DND-41 (cell line): ENCODE results near the gene ZBTB11.
"Not testable (repeated sequence)": the region's sequence is repeated elsewhere in the genome, so short reads cannot be mapped to it uniquely, and the experiment has no call there.

Source experiments
- ATAC-seq: fragments of 200-7000 bp; cut with Tn5 transposase; 3 replicates; pipeline ENCODE4 v1.9.1; 2021; ENCODE audit warnings: low read depth; ENCODE audit not compliant: insufficient read depth
- DNase-seq: peaks from one replicate; pipeline ENCODE4 v3.0.0-alpha.2; 2020
- H2AFZ ChIP-seq: 2 replicates; pipeline ENCODE4 v1.6.0; 2012; ENCODE audit warnings: low read depth, low read length
- H3K27ac ChIP-seq: 2 replicates; pipeline ENCODE4 v1.5.1; 2012; ENCODE audit warnings: low read length, inconsistent platforms
- H3K27me3 ChIP-seq: fragments of 200-600 bp; sonication (generic); 2 replicates; pipeline ENCODE4 v1.6.0; 2012; ENCODE audit warnings: low read length, mild to moderate bottlenecking, inconsistent platforms; ENCODE audit not compliant: insufficient read depth, poor library complexity
- H3K36me3 ChIP-seq: 2 replicates; pipeline ENCODE4 v1.5.1; 2012; ENCODE audit warnings: low read length, inconsistent platforms; ENCODE audit not compliant: insufficient read depth
- H3K4me1 ChIP-seq: 2 replicates; pipeline ENCODE4 v1.5.1; 2012; ENCODE audit warnings: mild to moderate bottlenecking, low read length; ENCODE audit not compliant: insufficient read depth
- H3K4me2 ChIP-seq: 2 replicates; pipeline ENCODE4 v1.6.0; 2012; ENCODE audit warnings: mild to moderate bottlenecking, moderate library complexity, low read length, inconsistent platforms; ENCODE audit not compliant: insufficient read depth
- H3K4me3 ChIP-seq, 2 experiments: fragments of 200-600 bp in 1 of 2; shearing (Covaris generic) in 1 of 2; 2 replicates each; pipeline ENCODE4 v1.5.1; 2012 to 2016; ENCODE audit warnings: inconsistent platforms in 2 of 2, low read length in 2 of 2, mild to moderate bottlenecking in 2 of 2, low read depth in 1 of 2, moderate library complexity in 1 of 2
- H3K79me2 ChIP-seq: 2 replicates; pipeline ENCODE4 v1.6.0; 2012; ENCODE audit warnings: low read length, inconsistent platforms; ENCODE audit not compliant: insufficient read depth
- H3K9ac ChIP-seq: 2 replicates; pipeline ENCODE4 v1.6.0; 2012; ENCODE audit warnings: low read depth, mild to moderate bottlenecking, inconsistent platforms, low read length, moderate library complexity
- H3K9me3 ChIP-seq: 2 replicates; pipeline ENCODE4 v1.5.1; 2012; ENCODE audit warnings: low read length, moderate library complexity, mild to moderate bottlenecking, inconsistent platforms; ENCODE audit not compliant: insufficient read depth, severe bottlenecking
- H4K20me1 ChIP-seq: 2 replicates; pipeline ENCODE4 v1.6.0; 2012; ENCODE audit warnings: low read length; ENCODE audit not compliant: insufficient read depth
- EZH2 ChIP-seq: IDR thresholded peaks from 3 replicates; pipeline ENCODE4 v1.6.1; 2012; ENCODE audit warnings: borderline replicate concordance, low read depth, mild to moderate bottlenecking, moderate library complexity, low read length, inconsistent platforms; ENCODE audit not compliant: severe bottlenecking
- TF ChIP-seq, protein P1 (sequence below): IDR thresholded peaks from 2 replicates; pipeline ENCODE4 v1.5.1; 2012; ENCODE audit warnings: borderline replicate concordance, low read length, moderate library complexity, mild to moderate bottlenecking; ENCODE audit not compliant: poor library complexity, severe bottlenecking; ENCODE audit errors: extremely low read depth

The ZBTB11 gene

DNA sequence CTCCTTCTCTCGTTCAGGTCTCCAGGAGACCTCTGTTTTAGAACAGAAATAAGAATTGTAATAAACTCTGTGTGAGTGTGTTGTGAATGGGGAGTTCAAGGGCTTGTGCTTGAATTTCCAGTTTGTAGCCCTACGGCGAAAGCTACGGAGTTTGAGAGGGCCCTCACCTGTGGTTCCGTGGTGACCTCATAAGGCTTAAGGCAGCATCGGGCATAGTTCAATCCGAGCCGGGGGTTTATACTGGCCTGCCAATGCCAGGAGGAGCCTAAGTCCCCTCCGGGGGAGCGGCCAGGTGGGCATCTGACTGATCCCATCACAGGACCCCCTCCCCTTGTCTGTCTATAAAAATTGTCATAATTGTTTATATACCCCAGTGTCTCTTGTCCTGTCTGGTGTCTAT lies 43.7 kb downstream of the ZBTB11 start:
- no peak overlapping the region for H2AFZ ChIP-seq

DNA sequence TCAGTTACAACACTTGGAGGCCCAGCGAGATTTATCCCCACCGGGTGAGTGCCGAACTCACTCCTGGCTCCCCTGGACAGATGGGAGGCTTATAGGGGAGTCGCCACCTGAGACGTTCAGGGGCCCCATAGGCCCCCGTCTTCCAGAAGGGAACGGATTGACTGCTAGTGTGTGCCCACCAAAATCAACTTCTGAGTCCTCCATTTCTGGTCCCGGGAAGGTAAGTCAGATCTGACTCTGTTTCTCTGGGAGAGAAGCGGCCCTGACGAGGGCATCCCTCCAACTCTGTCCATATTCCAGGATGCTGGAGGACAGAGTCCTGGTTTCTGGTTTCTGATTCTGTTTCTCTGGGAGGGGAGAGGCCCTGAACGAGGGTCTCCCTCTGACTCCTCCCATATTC lies 44.3 kb downstream of the ZBTB11 start:
- H3K27me3 ChIP-seq = no peaks in the 10 kb centered on the region
- H3K79me2 ChIP-seq = no peaks in the 10 kb centered on the region
- H3K27ac ChIP-seq = no peak overlapping the region
- H3K9me3 ChIP-seq = no peaks in the 10 kb centered on the region
- DNase-seq (no peak), ATAC-seq (no peak)
- H4K20me1 ChIP-seq = no peaks in the 10 kb centered on the region
- H3K4me2 ChIP-seq = no peak overlapping the region
- no peak overlapping the region for H3K4me3 ChIP-seq
- TF ChIP-seq, protein P1, sequence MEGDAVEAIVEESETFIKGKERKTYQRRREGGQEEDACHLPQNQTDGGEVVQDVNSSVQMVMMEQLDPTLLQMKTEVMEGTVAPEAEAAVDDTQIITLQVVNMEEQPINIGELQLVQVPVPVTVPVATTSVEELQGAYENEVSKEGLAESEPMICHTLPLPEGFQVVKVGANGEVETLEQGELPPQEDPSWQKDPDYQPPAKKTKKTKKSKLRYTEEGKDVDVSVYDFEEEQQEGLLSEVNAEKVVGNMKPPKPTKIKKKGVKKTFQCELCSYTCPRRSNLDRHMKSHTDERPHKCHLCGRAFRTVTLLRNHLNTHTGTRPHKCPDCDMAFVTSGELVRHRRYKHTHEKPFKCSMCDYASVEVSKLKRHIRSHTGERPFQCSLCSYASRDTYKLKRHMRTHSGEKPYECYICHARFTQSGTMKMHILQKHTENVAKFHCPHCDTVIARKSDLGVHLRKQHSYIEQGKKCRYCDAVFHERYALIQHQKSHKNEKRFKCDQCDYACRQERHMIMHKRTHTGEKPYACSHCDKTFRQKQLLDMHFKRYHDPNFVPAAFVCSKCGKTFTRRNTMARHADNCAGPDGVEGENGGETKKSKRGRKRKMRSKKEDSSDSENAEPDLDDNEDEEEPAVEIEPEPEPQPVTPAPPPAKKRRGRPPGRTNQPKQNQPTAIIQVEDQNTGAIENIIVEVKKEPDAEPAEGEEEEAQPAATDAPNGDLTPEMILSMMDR = no peak
- TF ChIP-seq EZH2 = no peak
- no peak overlapping the region for H2AFZ ChIP-seq
- no peaks in the 10 kb centered on the region for H3K36me3 ChIP-seq
- no peak overlapping the region for H3K9ac ChIP-seq
- H3K4me1 ChIP-seq = no peaks in the 10 kb centered on the region

More for the DNA sequence above, 43.7 kb downstream of the ZBTB11 start:
- H3K27ac ChIP-seq = no peak overlapping the region
- no peaks in the 10 kb centered on the region for H3K27me3 ChIP-seq
- no peaks in the 10 kb centered on the region for H3K79me2 ChIP-seq
- ATAC-seq = no peak
- H4K20me1 ChIP-seq = no peaks in the 10 kb centered on the region
- no peaks in the 10 kb centered on the region for H3K36me3 ChIP-seq
- H3K9ac ChIP-seq = no peak overlapping the region
- no peak overlapping the region for H3K4me3 ChIP-seq
- H3K4me2 ChIP-seq = no peak overlapping the region
- H3K9me3 ChIP-seq = no peaks in the 10 kb centered on the region
- TF ChIP-seq, protein P1 = no peak
- no peak for DNase-seq
- no peaks in the 10 kb centered on the region for H3K4me1 ChIP-seq

DNA sequence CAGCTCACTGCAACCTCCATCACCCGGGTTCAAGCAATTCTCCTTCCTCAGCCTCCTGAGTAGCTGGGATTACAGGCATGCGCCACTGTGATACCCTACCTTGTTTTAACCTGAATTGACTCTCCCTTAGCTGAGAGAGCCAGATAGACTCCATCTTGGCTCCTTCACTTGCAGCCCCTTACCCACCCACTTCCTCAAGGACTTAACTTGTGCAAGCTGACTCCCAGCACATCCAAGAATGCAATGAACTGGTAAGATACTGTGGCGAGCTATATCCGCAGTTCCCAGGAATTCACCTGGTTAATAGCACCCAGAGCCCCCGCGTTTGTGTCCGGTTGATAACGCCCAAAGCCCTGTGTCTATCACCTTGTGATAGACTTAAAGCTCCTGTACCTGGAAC lies 45.0 kb downstream of the ZBTB11 start:
- not testable (repeated sequence) for H3K36me3 ChIP-seq, H3K9me3 ChIP-seq, H3K27me3 ChIP-seq, H3K4me2 ChIP-seq, H3K79me2 ChIP-seq, ATAC-seq, H3K27ac ChIP-seq, H2AFZ ChIP-seq, H3K4me3 ChIP-seq, DNase-seq, H3K4me1 ChIP-seq, H4K20me1 ChIP-seq, H3K9ac ChIP-seq

DNA sequence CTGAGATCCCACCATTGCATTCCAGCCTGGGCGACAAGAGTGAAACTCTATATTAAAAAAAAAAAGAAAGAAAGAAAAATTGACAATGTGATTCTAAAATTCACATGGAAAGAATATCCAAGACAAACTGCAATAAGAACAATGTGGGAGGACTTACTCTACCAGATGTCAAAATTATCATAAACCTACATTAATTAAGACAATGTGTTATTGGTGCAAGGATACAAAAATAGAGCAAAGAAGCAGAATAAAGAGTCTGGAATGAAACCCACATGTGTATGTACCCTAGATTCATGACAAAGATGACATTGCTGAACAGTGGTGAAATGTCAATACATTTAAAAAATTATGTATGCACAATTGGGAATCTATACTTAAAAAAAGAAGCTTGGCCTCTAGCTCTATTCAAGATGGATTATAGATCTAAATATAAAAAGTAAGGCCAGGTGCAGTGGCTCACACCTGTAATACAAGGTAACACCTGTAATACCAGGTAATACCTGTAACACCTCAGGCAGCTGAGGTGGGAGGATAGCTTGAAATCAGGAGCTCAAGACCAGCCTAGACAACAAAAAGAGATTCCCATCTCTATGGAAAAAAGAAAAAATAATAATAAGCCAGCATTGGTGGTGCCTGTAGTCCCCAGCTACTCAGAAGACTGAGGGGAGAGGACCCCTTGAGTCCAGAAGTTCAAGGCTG lies 45.7 kb downstream of the ZBTB11 start:
- no peaks in the 10 kb centered on the region for H3K79me2 ChIP-seq
- H3K9me3 ChIP-seq = no peaks in the 10 kb centered on the region
- no peak for TF ChIP-seq EZH2
- TF ChIP-seq, protein P1 = no peak

More for the DNA sequence above, 45.7 kb downstream of the ZBTB11 start:
- ATAC-seq = no peak
- Histone ChIP-seq H3K27ac (no peak overlapping the region), H4K20me1 (no peaks in the 10 kb centered on the region), H3K4me3 (no peak overlapping the region), H3K4me2 (no peak overlapping the region), H3K36me3 (no peaks in the 10 kb centered on the region), H3K27me3 (no peaks in the 10 kb centered on the region), H3K4me1 (no peaks in the 10 kb centered on the region), H2AFZ (no peak overlapping the region), H3K9ac (no peak overlapping the region)
- no peak for DNase-seq
